WI38 (cell line): ENCODE results near the gene TMEM61.
"Not testable (repeated sequence)": the region's sequence is repeated elsewhere in the genome, so short reads cannot be mapped to it uniquely, and the experiment has no call there.

Source experiments
- H3K4me3 ChIP-seq: 2 replicates; pipeline ENCODE4 v1.5.1; 2011; ENCODE audit warnings: low read depth, mild to moderate bottlenecking, control low read depth, low read length
- CTCF ChIP-seq: IDR thresholded peaks from 2 replicates; pipeline ENCODE4 v1.5.1; 2012; ENCODE audit warnings: low read depth, mild to moderate bottlenecking, control low read depth, low read length

The TMEM61 gene

GRCh38 chr1:54980528-54981241 lies at the start of gene TMEM61:
TMEM61 (plus strand) TSS chr1:54980628; CDS start chr1:54981066, 438 bp downstream.
- TF ChIP-seq CTCF = no peak
- H3K4me3 ChIP-seq = no peak within 1 kb of the TSS

GRCh38 chr1:54931275-54931840 lies 49.1 kb upstream of the TMEM61 start:
- no peak overlapping the region for H3K4me3 ChIP-seq
- TF ChIP-seq CTCF = no peak

GRCh38 chr1:54934081-54934480 lies 46.3 kb upstream of the TMEM61 start:
- H3K4me3 ChIP-seq = not testable (repeated sequence)

- no peak overlapping the region for H3K4me3 ChIP-seq
- TF ChIP-seq CTCF = no peak
These were observed 45.6 kb upstream of the TMEM61 start for GRCh38 chr1:54934869-54935268.

GRCh38 chr1:54936791-54937190 lies 43.6 kb upstream of the TMEM61 start:
- no peak for TF ChIP-seq CTCF
- H3K4me3 ChIP-seq = no peak overlapping the region

GRCh38 chr1:54937469-54937868 lies 43.0 kb upstream of the TMEM61 start:
- TF ChIP-seq CTCF = no peak
- H3K4me3 ChIP-seq = no peak overlapping the region

GRCh38 chr1:54938955-54939354 lies 41.5 kb upstream of the TMEM61 start:
- not testable (repeated sequence) for H3K4me3 ChIP-seq

- TF ChIP-seq CTCF = no peak
- no peak overlapping the region for H3K4me3 ChIP-seq
These were observed 40.4 kb upstream of the TMEM61 start for GRCh38 chr1:54940042-54940441.
